Testis (tissue), 2 donors: ENCODE results near the gene TNS2.

ENCODE experiments used
- CTCF ChIP-seq, 3 experiments: fragments of 450-650 bp in 2 of 3; fragments of 200-600 bp in 1 of 3; sonication (generic) in 1 of 3; IDR thresholded peaks; one replicate each; pipeline ENCODE4 v1.5.1; 2016 to 2019; ENCODE audit warnings: antibody characterized with exemption in 3 of 3, mild to moderate bottlenecking in 2 of 3, moderate library complexity in 1 of 3
- POLR2A ChIP-seq: fragments of 450-650 bp; IDR thresholded peaks from one replicate; pipeline ENCODE4 v1.6.1; 2017; ENCODE audit warnings: antibody characterized with exemption, mild to moderate bottlenecking, moderate library complexity

DNA sequence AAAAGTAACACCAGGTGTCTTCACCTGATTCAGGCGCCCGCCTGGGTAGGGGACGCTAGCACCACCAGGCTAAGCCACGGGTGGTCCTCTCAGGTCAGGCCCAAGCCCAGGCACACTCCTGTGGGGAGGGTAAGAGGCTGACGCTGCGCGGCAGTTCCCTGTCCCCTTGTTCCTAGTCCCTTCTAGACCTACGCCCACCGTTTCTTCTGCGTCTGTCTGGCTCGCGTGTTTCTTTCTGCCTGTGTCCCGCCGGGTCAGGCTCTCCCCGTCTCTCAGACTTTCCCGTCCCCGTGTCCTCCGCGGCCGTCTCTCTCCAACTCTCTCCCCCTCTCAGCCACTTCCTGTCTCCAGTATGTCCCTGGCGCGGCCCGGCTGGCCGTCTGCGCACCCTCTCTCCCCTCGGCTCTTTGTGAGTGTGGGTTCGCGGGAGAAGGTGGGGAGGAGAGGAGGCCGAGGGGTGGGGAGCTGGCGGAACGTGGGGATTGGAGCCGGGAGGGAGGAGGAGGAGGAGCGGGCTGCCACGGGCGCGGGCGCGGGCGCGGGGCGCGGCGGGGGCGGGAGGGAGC lies 3.1 kb upstream of the TNS2 start:
- TF ChIP-seq CTCF (IDR thresholded peaks at IDR 0.05) (no peak), POLR2A (peak; percentile 91)
